Peyer's patch (tissue), 4 donors: ENCODE results near the gene DNMBP.

Experiments
- CTCF ChIP-seq, 6 experiments: fragments of 450-650 bp in 4 of 6; fragments of 200-600 bp in 2 of 6; sonication (generic) in 1 of 6; IDR thresholded peaks; one replicate each; pipeline ENCODE4 v1.5.1; 2017 to 2019; ENCODE audit warnings: antibody characterized with exemption in 6 of 6, mild to moderate bottlenecking in 3 of 6, moderate library complexity in 1 of 6
- POLR2A ChIP-seq, 2 donors: fragments of 450-650 bp; IDR thresholded peaks; one replicate each; pipeline ENCODE4 v1.5.1; 2017; ENCODE audit warnings: antibody characterized with exemption in 2 of 2, mild to moderate bottlenecking in 2 of 2, moderate library complexity in 2 of 2

- TF ChIP-seq CTCF (IDR thresholded peaks at IDR 0.05), result peak in 5 of 6 experiments; percentile 31 to 55 (median 41)
- TF ChIP-seq POLR2A (IDR thresholded peaks at IDR 0.05), result no peak
These were observed 409 bp downstream of the DNMBP start for GRCh38 chr10:100009283-100009792.
